Fibroblast of villous mesenchyme (primary cell): ENCODE measurements around the gene MOCOS. TPM values are rescaled to one million over a fixed set of nuclear protein-coding genes. Genes with fewer than 3 reads are reported as not detected.
"Not testable (repeated sequence)": the region's sequence is repeated elsewhere in the genome, so short reads cannot be mapped to it uniquely, and the experiment has no call there.

Experiments
- DNase-seq: peaks from one replicate; pipeline ENCODE4 v3.0.0-alpha.2; 2010; ENCODE audit warnings: low read depth
- H3K4me3 ChIP-seq: 2 replicates; pipeline ENCODE4 v1.5.1; 2011; ENCODE audit warnings: low read depth, mild to moderate bottlenecking, low read length
- total RNA-seq: library from RNA; depleted of rRNA; stranded (reverse); fragments of >200 nt; gene quantifications from 2 replicates; pipeline ENCODE4 v1.2.3, GENCODE V29; 2012
- TF ChIP-seq, protein P1 (sequence below): IDR thresholded peaks from 2 replicates; pipeline ENCODE4 v1.5.1; 2012; ENCODE audit warnings: low read depth, mild to moderate bottlenecking, low read length; ENCODE audit not compliant: insufficient read depth

Gene MOCOS
- total RNA-seq, 1 donor: 3.0 TPM

DNA sequence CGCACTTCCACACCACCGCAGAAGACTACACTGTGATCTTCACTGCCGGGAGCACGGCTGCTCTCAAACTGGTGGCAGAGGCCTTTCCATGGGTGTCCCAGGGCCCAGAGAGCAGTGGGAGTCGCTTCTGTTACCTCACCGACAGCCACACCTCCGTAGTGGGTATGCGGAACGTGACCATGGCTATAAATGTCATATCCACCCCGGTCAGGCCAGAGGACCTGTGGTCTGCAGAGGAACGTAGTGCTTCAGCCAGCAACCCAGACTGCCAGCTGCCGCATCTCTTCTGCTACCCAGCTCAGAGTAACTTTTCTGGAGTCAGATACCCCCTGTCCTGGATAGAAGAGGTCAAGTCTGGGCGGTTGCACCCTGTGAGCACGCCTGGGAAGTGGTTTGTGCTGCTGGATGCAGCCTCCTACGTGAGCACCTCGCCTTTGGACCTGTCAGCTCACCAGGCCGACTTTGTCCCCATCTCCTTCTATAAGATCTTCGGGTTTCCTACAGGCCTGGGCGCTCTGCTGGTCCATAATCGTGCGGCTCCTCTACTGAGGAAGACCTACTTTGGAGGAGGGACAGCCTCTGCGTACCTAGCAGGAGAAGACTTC, 12.5 kb downstream of the MOCOS start:
- no peak overlapping the region for H3K4me3 ChIP-seq
- DNase-seq: no peak
- TF ChIP-seq, protein P1, sequence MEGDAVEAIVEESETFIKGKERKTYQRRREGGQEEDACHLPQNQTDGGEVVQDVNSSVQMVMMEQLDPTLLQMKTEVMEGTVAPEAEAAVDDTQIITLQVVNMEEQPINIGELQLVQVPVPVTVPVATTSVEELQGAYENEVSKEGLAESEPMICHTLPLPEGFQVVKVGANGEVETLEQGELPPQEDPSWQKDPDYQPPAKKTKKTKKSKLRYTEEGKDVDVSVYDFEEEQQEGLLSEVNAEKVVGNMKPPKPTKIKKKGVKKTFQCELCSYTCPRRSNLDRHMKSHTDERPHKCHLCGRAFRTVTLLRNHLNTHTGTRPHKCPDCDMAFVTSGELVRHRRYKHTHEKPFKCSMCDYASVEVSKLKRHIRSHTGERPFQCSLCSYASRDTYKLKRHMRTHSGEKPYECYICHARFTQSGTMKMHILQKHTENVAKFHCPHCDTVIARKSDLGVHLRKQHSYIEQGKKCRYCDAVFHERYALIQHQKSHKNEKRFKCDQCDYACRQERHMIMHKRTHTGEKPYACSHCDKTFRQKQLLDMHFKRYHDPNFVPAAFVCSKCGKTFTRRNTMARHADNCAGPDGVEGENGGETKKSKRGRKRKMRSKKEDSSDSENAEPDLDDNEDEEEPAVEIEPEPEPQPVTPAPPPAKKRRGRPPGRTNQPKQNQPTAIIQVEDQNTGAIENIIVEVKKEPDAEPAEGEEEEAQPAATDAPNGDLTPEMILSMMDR: no peak

DNA sequence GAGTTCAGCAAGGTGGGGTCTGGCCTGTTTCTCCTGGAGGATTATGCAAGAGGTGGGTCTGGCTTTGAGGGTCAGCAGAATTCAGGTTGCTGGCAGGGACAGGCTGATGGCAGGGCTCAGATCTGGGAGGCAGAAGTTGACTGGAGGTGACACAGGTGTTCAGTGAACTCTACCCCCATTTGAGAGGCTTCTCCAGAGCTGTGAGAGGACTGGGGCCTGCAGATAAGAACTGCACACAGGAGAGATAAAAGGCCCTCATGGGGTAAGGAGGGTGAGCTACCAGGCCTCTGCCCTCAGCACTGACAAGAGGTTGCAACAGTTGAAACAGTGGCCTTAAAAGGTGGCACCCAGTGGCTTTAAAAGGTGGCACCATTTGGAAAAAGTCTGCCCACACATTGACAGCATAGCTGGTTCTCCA, 13.1 kb downstream of the MOCOS start:
- H3K4me3 ChIP-seq: no peak overlapping the region
- TF ChIP-seq, protein P1: no peak
- no peak for DNase-seq

DNA sequence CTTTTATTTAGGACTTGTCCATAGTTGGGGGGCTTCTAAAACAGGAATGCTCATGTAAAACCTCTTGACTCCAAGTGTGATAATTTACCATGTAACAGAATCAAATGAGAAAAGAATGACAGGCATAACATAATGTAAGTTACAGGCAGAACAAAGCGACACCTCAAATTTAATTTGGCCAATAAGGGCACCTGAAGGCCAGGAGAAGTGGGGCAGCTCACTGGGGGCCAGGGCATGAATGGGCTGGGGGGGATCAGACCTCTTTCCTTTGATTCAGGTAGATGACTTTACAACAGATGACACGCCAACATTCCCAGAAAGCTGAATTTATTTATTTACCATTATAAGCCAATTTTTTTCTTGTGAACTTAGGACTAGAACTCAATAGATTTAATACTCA, 14.5 kb downstream of the MOCOS start:
- TF ChIP-seq, protein P1: no peak
- H3K4me3 ChIP-seq: no peak overlapping the region
- no peak for DNase-seq

DNA sequence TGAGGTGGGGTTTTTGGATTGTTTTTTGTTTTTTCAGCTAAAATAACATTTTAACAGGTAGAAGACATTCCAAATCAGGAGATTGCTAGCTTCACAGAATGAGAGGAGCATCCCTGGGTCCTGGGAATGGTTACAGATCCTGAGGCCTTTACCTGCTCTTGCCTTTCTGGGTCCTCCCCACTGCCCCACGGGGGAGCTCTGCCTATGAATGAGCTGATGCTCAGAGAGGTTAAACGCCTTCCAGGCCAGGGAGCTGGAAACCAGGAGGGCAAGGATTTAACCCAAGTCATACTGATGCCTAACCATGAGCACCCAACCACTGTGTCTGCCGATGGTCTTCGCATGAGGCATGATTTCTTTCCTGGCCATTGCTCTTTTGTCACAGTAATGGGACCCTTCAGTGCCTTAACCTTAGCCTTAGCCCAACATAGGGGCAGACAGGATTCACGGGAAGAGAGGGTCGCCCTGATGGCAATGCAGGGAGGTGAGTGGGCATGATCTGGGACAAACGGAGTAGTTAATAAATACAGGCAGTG, 16.1 kb downstream of the MOCOS start:
- no peak for DNase-seq
- no peak overlapping the region for H3K4me3 ChIP-seq
- TF ChIP-seq, protein P1: no peak

DNA sequence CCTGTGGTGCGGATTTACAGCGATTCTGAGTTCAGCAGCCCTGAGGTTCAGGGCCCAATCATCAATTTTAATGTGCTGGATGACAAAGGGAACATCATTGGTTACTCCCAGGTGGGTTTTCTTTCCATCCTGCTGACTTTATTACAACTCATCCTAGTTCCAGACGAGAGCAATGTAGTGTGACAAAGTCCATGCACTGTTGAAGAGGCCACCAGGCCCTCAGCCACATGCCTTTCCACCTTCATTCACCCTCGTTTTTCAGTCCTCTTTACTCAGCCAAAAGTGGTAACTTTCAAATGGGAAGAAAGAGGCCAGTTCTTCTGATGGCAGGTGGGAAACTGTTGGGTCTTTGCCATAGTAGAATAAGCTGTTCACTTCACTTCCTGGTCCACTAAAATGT, 17.9 kb downstream of the MOCOS start:
- H3K4me3 ChIP-seq: no peak overlapping the region
- no peak for DNase-seq
- TF ChIP-seq, protein P1: no peak

DNA sequence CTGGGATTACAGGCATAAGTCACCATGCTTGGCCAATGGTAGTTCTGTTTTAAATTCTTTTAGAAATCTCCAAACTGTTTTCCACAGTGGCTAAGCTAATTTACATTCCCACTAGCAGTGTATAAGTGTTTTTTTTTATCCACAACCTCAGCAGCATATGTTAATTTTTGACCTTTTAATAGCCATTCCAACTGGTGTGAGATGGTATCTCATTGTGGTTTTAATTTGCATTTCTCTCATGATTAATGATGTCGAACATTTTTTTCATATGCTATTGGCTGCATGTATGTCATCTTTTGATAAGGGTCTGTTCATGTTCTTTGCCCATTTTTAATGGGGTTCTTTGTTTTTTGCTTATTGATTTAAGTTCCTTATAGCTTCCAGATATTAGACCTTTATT, 20.0 kb downstream of the MOCOS start:
- no peak overlapping the region for H3K4me3 ChIP-seq
- TF ChIP-seq, protein P1: no peak
- no peak for DNase-seq

DNA sequence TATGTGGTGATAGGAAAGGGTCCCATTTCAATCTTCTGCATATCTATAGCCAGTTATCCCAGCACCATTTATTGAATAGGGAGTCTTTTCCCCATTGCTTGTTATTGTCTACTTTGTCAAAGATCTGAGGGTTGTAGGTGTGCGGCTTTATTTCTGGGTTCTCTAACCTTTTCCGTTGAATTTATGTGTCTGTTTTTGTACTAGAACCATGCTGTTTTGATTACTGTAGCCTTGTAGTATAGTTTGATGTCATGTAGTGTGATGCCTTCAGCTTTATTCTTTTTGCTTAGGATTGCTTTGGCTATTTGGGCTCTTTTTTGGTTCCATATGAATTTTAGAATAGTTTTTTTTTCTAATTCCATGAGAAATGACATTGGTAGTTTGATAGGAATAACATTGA, 20.7 kb downstream of the MOCOS start:
- not testable (repeated sequence) for DNase-seq, H3K4me3 ChIP-seq
